ENCODE measurements around the gene SUMO3.
"Not testable (repeated sequence)": the region's sequence is repeated elsewhere in the genome, so short reads cannot be mapped to it uniquely, and the experiment has no call there.

Gene SUMO3

GRCh38 chr21:44846485-44847260, 28.8 kb upstream of the SUMO3 start:
- peak; percentile 41 for DNase-seq

- DNase-seq, result no peak
These were observed 28.3 kb upstream of the SUMO3 start for GRCh38 chr21:44846224-44846484.

- peak; percentile 69 for DNase-seq
These were observed 27.8 kb upstream of the SUMO3 start for GRCh38 chr21:44845418-44846223.

GRCh38 chr21:44844256-44844655, 26.4 kb upstream of the SUMO3 start:
- no peak for DNase-seq

GRCh38 chr21:44842721-44843445, 25.0 kb upstream of the SUMO3 start:
- DNase-seq, result no peak

- DNase-seq, result no peak
These were observed 24.2 kb upstream of the SUMO3 start for GRCh38 chr21:44842087-44842486.

- DNase-seq, result no peak
These were observed 22.9 kb upstream of the SUMO3 start for GRCh38 chr21:44840771-44841170.

- DNase-seq, result no peak
These were observed 21.1 kb upstream of the SUMO3 start for GRCh38 chr21:44838951-44839350.

GRCh38 chr21:44838039-44838895, 20.4 kb upstream of the SUMO3 start:
- no peak for DNase-seq

- DNase-seq, result no peak
These were observed 19.7 kb upstream of the SUMO3 start for GRCh38 chr21:44837537-44837936.

GRCh38 chr21:44836666-44837471, 19.0 kb upstream of the SUMO3 start:
- DNase-seq, result no peak

- no peak for DNase-seq
These were observed 18.4 kb upstream of the SUMO3 start for GRCh38 chr21:44836349-44836665.

- no peak for DNase-seq
These were observed 17.7 kb upstream of the SUMO3 start for GRCh38 chr21:44835647-44835973.

GRCh38 chr21:44834951-44835646, 17.2 kb upstream of the SUMO3 start:
- DNase-seq, result no peak

- no peak for DNase-seq
These were observed 16.5 kb upstream of the SUMO3 start for GRCh38 chr21:44834231-44834950.

- no peak for DNase-seq
These were observed 15.8 kb upstream of the SUMO3 start for GRCh38 chr21:44833663-44834062.

- not testable (repeated sequence) for DNase-seq
These were observed 14.8 kb upstream of the SUMO3 start for GRCh38 chr21:44832516-44833255.

- DNase-seq, result no peak
These were observed 13.5 kb upstream of the SUMO3 start for GRCh38 chr21:44831227-44831860.

GRCh38 chr21:44829507-44830092, 11.7 kb upstream of the SUMO3 start:
- no peak for DNase-seq

All from activated CD4-positive, alpha-beta T cell treated with anti-CD3 and anti-CD28 coated beads, Interleukin-10, Interleukin-2, amounts not matched to agents 100 ng/mL and 50 ng/mL, durations not matched to agents 16 hours and 8 hours (primary cell).